SK-N-SH treated with all-trans-retinoic acid at 6 μM for 48 hours (cell line): Measurements from ENCODE around the gene EXOSC1.

ENCODE experiments used
- ARNTL ChIP-seq: fragments of 450-650 bp; formaldehyde crosslinking; IDR thresholded peaks from 2 replicates; pipeline ENCODE4 v1.5.0; 2020; ENCODE audit warnings: low read depth, mild to moderate bottlenecking, moderate library complexity, borderline replicate concordance
- CSDC2 ChIP-seq: fragments of 250-450 bp; sonication (Bioruptor Pico); IDR thresholded peaks from 2 replicates; pipeline ENCODE4 v1.5.0; 2020; ENCODE audit warnings: mild to moderate bottlenecking, moderate library complexity
- ISL1 ChIP-seq: fragments of 250-450 bp; sonication (Bioruptor Pico); IDR thresholded peaks from 2 replicates; pipeline ENCODE4 v2.1.2; 2022; ENCODE audit warnings: mild to moderate bottlenecking, moderate library complexity
- POU6F1 ChIP-seq: fragments of 250-450 bp; sonication (Bioruptor Pico); IDR thresholded peaks from 2 replicates; pipeline ENCODE4 v1.8.0; 2021; ENCODE audit warnings: low read depth, mild to moderate bottlenecking, moderate library complexity, borderline replicate concordance
- PPARA ChIP-seq: fragments of 250-450 bp; sonication (Bioruptor Pico); IDR thresholded peaks from 2 replicates; pipeline ENCODE4 v1.5.0; 2020; ENCODE audit warnings: mild to moderate bottlenecking, borderline replicate concordance
- RARB ChIP-seq: fragments of 250-450 bp; sonication (Bioruptor Pico); IDR thresholded peaks from 2 replicates; pipeline ENCODE4 v1.8.0; 2021; ENCODE audit warnings: mild to moderate bottlenecking, moderate library complexity
- TOX ChIP-seq: fragments of 250-450 bp; sonication (Bioruptor Pico); IDR thresholded peaks from 2 replicates; pipeline ENCODE4 v1.8.0; 2021; ENCODE audit warnings: mild to moderate bottlenecking, moderate library complexity, borderline replicate concordance
- ZC3H10 ChIP-seq: fragments of 250-450 bp; sonication (Bioruptor Pico); IDR thresholded peaks from 2 replicates; pipeline ENCODE4 v1.5.1; 2021; ENCODE audit warnings: mild to moderate bottlenecking, moderate library complexity
- ZFP3 ChIP-seq: fragments of 250-450 bp; sonication (Bioruptor Pico); IDR thresholded peaks from 2 replicates; pipeline ENCODE4 v1.5.0; 2020; ENCODE audit warnings: mild to moderate bottlenecking, moderate library complexity
- ZFP30 ChIP-seq: fragments of 450-650 bp; formaldehyde crosslinking; IDR thresholded peaks from 2 replicates; pipeline ENCODE4 v1.5.0; 2022; ENCODE audit warnings: mild to moderate bottlenecking, moderate library complexity
- ZNF565 ChIP-seq: fragments of 450-650 bp; formaldehyde crosslinking; conservative IDR thresholded peaks from 2 replicates; pipeline ENCODE4 v1.5.0; 2020; ENCODE audit warnings: low read depth, mild to moderate bottlenecking, moderate library complexity
- ZNF70 ChIP-seq: fragments of 450-650 bp; formaldehyde crosslinking; IDR thresholded peaks from 2 replicates; pipeline ENCODE4 v1.5.0; 2020; ENCODE audit warnings: mild to moderate bottlenecking, moderate library complexity
- TF ChIP-seq, protein P1 (sequence below): fragments of 250-450 bp; sonication (Bioruptor Pico); IDR thresholded peaks from 2 replicates; pipeline ENCODE4 v1.8.0; 2020; ENCODE audit warnings: mild to moderate bottlenecking, moderate library complexity, borderline replicate concordance
- TF ChIP-seq, protein P2 (sequence below): fragments of 250-450 bp; sonication (Bioruptor Pico); IDR thresholded peaks from 2 replicates; pipeline ENCODE4 v1.5.0; 2020; ENCODE audit warnings: mild to moderate bottlenecking, moderate library complexity

- TF ChIP-seq, protein P1, sequence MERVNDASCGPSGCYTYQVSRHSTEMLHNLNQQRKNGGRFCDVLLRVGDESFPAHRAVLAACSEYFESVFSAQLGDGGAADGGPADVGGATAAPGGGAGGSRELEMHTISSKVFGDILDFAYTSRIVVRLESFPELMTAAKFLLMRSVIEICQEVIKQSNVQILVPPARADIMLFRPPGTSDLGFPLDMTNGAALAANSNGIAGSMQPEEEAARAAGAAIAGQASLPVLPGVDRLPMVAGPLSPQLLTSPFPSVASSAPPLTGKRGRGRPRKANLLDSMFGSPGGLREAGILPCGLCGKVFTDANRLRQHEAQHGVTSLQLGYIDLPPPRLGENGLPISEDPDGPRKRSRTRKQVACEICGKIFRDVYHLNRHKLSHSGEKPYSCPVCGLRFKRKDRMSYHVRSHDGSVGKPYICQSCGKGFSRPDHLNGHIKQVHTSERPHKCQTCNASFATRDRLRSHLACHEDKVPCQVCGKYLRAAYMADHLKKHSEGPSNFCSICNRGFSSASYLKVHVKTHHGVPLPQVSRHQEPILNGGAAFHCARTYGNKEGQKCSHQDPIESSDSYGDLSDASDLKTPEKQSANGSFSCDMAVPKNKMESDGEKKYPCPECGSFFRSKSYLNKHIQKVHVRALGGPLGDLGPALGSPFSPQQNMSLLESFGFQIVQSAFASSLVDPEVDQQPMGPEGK (CRISPR knock-in tag): no peak
- no peak for TF ChIP-seq ZFP3 (CRISPR knock-in tag)
- no peak for TF ChIP-seq ZNF70 (CRISPR knock-in tag)
- no peak for TF ChIP-seq ARNTL
- TF ChIP-seq, protein P2, sequence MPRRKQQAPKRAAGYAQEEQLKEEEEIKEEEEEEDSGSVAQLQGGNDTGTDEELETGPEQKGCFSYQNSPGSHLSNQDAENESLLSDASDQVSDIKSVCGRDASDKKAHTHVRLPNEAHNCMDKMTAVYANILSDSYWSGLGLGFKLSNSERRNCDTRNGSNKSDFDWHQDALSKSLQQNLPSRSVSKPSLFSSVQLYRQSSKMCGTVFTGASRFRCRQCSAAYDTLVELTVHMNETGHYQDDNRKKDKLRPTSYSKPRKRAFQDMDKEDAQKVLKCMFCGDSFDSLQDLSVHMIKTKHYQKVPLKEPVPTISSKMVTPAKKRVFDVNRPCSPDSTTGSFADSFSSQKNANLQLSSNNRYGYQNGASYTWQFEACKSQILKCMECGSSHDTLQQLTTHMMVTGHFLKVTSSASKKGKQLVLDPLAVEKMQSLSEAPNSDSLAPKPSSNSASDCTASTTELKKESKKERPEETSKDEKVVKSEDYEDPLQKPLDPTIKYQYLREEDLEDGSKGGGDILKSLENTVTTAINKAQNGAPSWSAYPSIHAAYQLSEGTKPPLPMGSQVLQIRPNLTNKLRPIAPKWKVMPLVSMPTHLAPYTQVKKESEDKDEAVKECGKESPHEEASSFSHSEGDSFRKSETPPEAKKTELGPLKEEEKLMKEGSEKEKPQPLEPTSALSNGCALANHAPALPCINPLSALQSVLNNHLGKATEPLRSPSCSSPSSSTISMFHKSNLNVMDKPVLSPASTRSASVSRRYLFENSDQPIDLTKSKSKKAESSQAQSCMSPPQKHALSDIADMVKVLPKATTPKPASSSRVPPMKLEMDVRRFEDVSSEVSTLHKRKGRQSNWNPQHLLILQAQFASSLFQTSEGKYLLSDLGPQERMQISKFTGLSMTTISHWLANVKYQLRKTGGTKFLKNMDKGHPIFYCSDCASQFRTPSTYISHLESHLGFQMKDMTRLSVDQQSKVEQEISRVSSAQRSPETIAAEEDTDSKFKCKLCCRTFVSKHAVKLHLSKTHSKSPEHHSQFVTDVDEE (CRISPR knock-in tag): no peak
- TF ChIP-seq POU6F1: no peak
- TF ChIP-seq ZC3H10 (CRISPR knock-in tag): no peak
- no peak for TF ChIP-seq ISL1 (CRISPR knock-in tag)
- TF ChIP-seq CSDC2: no peak
- no peak for TF ChIP-seq PPARA
- TF ChIP-seq ZNF565 (CRISPR knock-in tag): no peak
- TF ChIP-seq TOX (CRISPR knock-in tag): no peak
- TF ChIP-seq ZFP30: no peak
- TF ChIP-seq RARB: no peak
Measured at GRCh38 chr10:97464226-97464625, 18.4 kb upstream of the EXOSC1 start.
